HG03045 (cell line): ENCODE data around the gene SSUH2.
"Not testable (repeated sequence)": the region's sequence is repeated elsewhere in the genome, so short reads cannot be mapped to it uniquely, and the experiment has no call there.

Experiments
- ATAC-seq: cut with Tn5 transposase; IDR thresholded peaks from one replicate; pipeline ENCODE4 v1.9.1; 2021; ENCODE audit warnings: mild to moderate bottlenecking, moderate library complexity; ENCODE audit not compliant: unreplicated experiment

SSUH2 gene

GRCh38 chr3:8644748-8645390 lies at the start of gene SSUH2:
TSS of gene SSUH2 (minus strand) at chr3:8644798. CDS start at chr3:8644758, 40 bp downstream.
- ATAC-seq, result no peak

- ATAC-seq, result not testable (repeated sequence)
Observed at GRCh38 chr3:8691295-8691694, 46.7 kb upstream of the SSUH2 start.

GRCh38 chr3:8684992-8685391 lies 40.4 kb upstream of the SSUH2 start:
- not testable (repeated sequence) for ATAC-seq

- not testable (repeated sequence) for ATAC-seq
Observed at GRCh38 chr3:8682850-8683574, 38.4 kb upstream of the SSUH2 start.

- ATAC-seq, result not testable (repeated sequence)
Observed at GRCh38 chr3:8681881-8682538, 37.4 kb upstream of the SSUH2 start.

- ATAC-seq, result no peak
Observed at GRCh38 chr3:8681349-8681748, 36.8 kb upstream of the SSUH2 start.

- ATAC-seq, result not testable (repeated sequence)
Observed at GRCh38 chr3:8679817-8680553, 35.4 kb upstream of the SSUH2 start.

GRCh38 chr3:8678751-8679150 lies 34.2 kb upstream of the SSUH2 start:
- ATAC-seq, result no peak

- not testable (repeated sequence) for ATAC-seq
Observed at GRCh38 chr3:8677258-8677657, 32.7 kb upstream of the SSUH2 start.

GRCh38 chr3:8675591-8675990 lies 31.0 kb upstream of the SSUH2 start:
- ATAC-seq, result not testable (repeated sequence)

GRCh38 chr3:8673083-8673737 lies 28.6 kb upstream of the SSUH2 start:
- ATAC-seq, result no peak

- ATAC-seq, result no peak
Observed at GRCh38 chr3:8669019-8669418, 24.4 kb upstream of the SSUH2 start.

- no peak for ATAC-seq
Observed at GRCh38 chr3:8668216-8668615, 23.6 kb upstream of the SSUH2 start.

- no peak for ATAC-seq
Observed at GRCh38 chr3:8667463-8668091, 23.0 kb upstream of the SSUH2 start.

GRCh38 chr3:8665407-8665896 lies 20.9 kb upstream of the SSUH2 start:
- ATAC-seq, result peak; percentile 43

- ATAC-seq, result no peak
Observed at GRCh38 chr3:8663177-8664061, 18.8 kb upstream of the SSUH2 start.

GRCh38 chr3:8662594-8662993 lies 18.0 kb upstream of the SSUH2 start:
- no peak for ATAC-seq

GRCh38 chr3:8660175-8661118 lies 15.8 kb upstream of the SSUH2 start:
- ATAC-seq, result no peak
